ENCODE results near the gene BSPRY.

GRCh38 chr9:113306566-113306965, 42.8 kb upstream of the BSPRY start:
- TF ChIP-seq CTCF (IDR thresholded peaks at IDR 0.05; ENCODE audit: poor library complexity), result no peak
- TF ChIP-seq EZH2 (IDR thresholded peaks at IDR 0.05; ENCODE audit: borderline replicate concordance), result no peak
- no peak for TF ChIP-seq EZH2phosphoT487 (IDR thresholded peaks at IDR 0.05; ENCODE audit: low read depth, severe bottlenecking, unreplicated experiment)
